K562 (cell line): ENCODE data around the gene NLGN4X. TPM values are rescaled to one million over a fixed set of nuclear protein-coding genes. Genes with fewer than 3 reads are reported as not detected.

ENCODE experiments used
- ATAC-seq: fragments of 200-7000 bp; cut with Tn5 transposase; 3 replicates; pipeline ENCODE4 v1.9.1; 2020; ENCODE audit warnings: moderate library complexity
- BruUV-seq: library from RNA; stranded (reverse); fragments of 400-500 nt; replicated peaks from 2 replicates; lab custom pipeline; 2021; lab: Mats Ljungman, UMichigan
- CTCF ChIA-PET: fragments of 300-600 bp; formaldehyde crosslinking; extraction: SDS; loops from one replicate; lab custom pipeline; 2021; ENCODE audit warnings: low intra/inter-chr PET ratio; lab: Yijun Ruan, JAX
- POLR2A ChIA-PET: fragments of 300-600, 350-650 bp; sonication (Branson Sonifier 250); formaldehyde crosslinking; extraction: SDS; loops from one replicate; lab custom pipeline; 2021; ENCODE audit warnings: antibody characterized with exemption, inconsistent platforms; lab: Yijun Ruan, JAX
- DNase-seq, 4 experiments: peaks; one replicate each; pipeline versions ENCODE4 v3.0.0 to v3.0.0-alpha.2; 2011 to 2018; ENCODE audit warnings: low spot score in 3 of 4, mixed read lengths in 3 of 4; ENCODE audit errors: extremely low read depth in 1 of 4
- FAIRE-seq: peaks from 2 replicates; lab custom pipeline; 2011; peaks lifted over from hg19 to GRCh38; lab: Jason Lieb, UNC
- H2AFZ ChIP-seq: 2 replicates; pipeline ENCODE4 v1.6.0; 2011; ENCODE audit warnings: low read depth, low read length, control low read depth, inconsistent platforms
- H3K27ac ChIP-seq: fragments of 200-600 bp; 3 replicates; pipeline ENCODE4 v1.8.0; 2011; ENCODE audit warnings: low read depth, mild to moderate bottlenecking, control low read depth, inconsistent platforms, low read length, moderate library complexity, mixed read lengths; ENCODE audit errors: extremely low read depth
- H3K27me3 ChIP-seq, 2 experiments: fragments of 300-600 bp in 1 of 2; 2 replicates in 1 of 2; 3 replicates in 1 of 2; pipeline versions ENCODE4 v1.6.0 to v1.8.0; 2011; ENCODE audit warnings: inconsistent platforms in 2 of 2, low read length in 2 of 2, mild to moderate bottlenecking in 1 of 2, mixed read lengths in 1 of 2, moderate library complexity in 1 of 2; ENCODE audit not compliant: control insufficient read depth in 2 of 2, insufficient read depth in 2 of 2
- H3K36me3 ChIP-seq: fragments of 300-600 bp; 3 replicates; pipeline ENCODE4 v1.8.0; 2011; ENCODE audit warnings: mild to moderate bottlenecking, low read length, inconsistent platforms; ENCODE audit not compliant: control insufficient read depth, insufficient read depth
- H3K4me1 ChIP-seq, 2 experiments: fragments of 200-600 bp in 1 of 2; replicated peaks in 1 of 2; 2 replicates in 1 of 2; 3 replicates in 1 of 2; pipeline versions ENCODE4 v1.5.1 to v1.8.0; 2011; ENCODE audit warnings: inconsistent platforms in 2 of 2, low read length in 2 of 2, mild to moderate bottlenecking in 1 of 2, mixed read lengths in 1 of 2, moderate library complexity in 1 of 2; ENCODE audit not compliant: control insufficient read depth in 2 of 2, insufficient read depth in 2 of 2
- H3K4me2 ChIP-seq: 2 replicates; pipeline ENCODE4 v1.6.1; 2011; ENCODE audit warnings: low read length, control low read depth, inconsistent platforms, mixed read lengths; ENCODE audit not compliant: insufficient read depth
- H3K4me3 ChIP-seq: fragments of 200-600 bp; sonication (generic), shearing (Covaris generic); 2 replicates; pipeline ENCODE4 v1.5.1; 2016; ENCODE audit warnings: control low read depth, inconsistent platforms
- H3K79me2 ChIP-seq: fragments of 200-600 bp; 3 replicates; pipeline ENCODE4 v1.8.0; 2011; ENCODE audit warnings: low read length, inconsistent platforms; ENCODE audit not compliant: control insufficient read depth, insufficient read depth
- H3K9ac ChIP-seq, 2 experiments: 2 replicates each; pipeline versions ENCODE4 v1.6.0 to v1.6.1; 2011; ENCODE audit warnings: low read depth in 2 of 2, low read length in 2 of 2, control low read depth in 1 of 2, inconsistent platforms in 1 of 2, mild to moderate bottlenecking in 1 of 2, mixed read lengths in 1 of 2; ENCODE audit not compliant: insufficient read depth in 1 of 2
- H3K9me1 ChIP-seq: one replicate; pipeline ENCODE4 v1.6.0; 2011; ENCODE audit warnings: inconsistent platforms, mild to moderate bottlenecking, low read length, moderate library complexity; ENCODE audit not compliant: control insufficient read depth, insufficient read depth
- H3K9me3 ChIP-seq: replicated peaks from 2 replicates; pipeline ENCODE4 v1.5.1; 2011; ENCODE audit warnings: low read depth, low read length, inconsistent platforms; ENCODE audit not compliant: control insufficient read depth, insufficient read depth
- H4K20me1 ChIP-seq: replicated peaks from 2 replicates; pipeline ENCODE4 v1.6.1; 2011; ENCODE audit warnings: low read length, inconsistent platforms, mixed read lengths; ENCODE audit not compliant: control insufficient read depth, insufficient read depth
- CREBBP ChIP-seq: IDR thresholded peaks from one replicate; pipeline ENCODE4 v1.6.1; 2012; ENCODE audit warnings: low read depth, mild to moderate bottlenecking, control low read depth, inconsistent platforms, low read length
- LARP7 ChIP-seq: fragments of 450-650 bp; IDR thresholded peaks from 2 replicates; pipeline ENCODE4 v1.6.1; 2016
- PHF21A ChIP-seq: fragments of 450-650 bp; IDR thresholded peaks from 2 replicates; pipeline ENCODE4 v1.6.1; 2017; ENCODE audit warnings: low read depth, borderline replicate concordance
- RUNX1 ChIP-seq: sonication (generic); IDR thresholded peaks from 2 replicates; pipeline ENCODE4 v1.6.1; 2016; ENCODE audit warnings: antibody characterized with exemption, low read depth
- TCF3 ChIP-seq: sonication (generic); formaldehyde crosslinking; IDR thresholded peaks from 2 replicates; pipeline ENCODE4 v1.4.0; 2020; ENCODE audit warnings: mild to moderate bottlenecking, missing genetic modification reagents
- WGBS: fragments of 100-300 bp; shearing (Covaris generic); methylation state at CpG from one replicate; pipeline ENCODE4 v1.1.6; 2016; ENCODE audit warnings: low coverage, mixed read lengths; ENCODE audit not compliant: insufficient coverage; ENCODE audit errors: missing lambda C conversion rate; 5-methylcytosine and 5-hydroxymethylcytosine counted together
- in situ Hi-C: fragments of 300-500 bp; cut with MboI; formaldehyde crosslinking; loops from 4 replicates; pipeline ENCODE4 v1.15.0; 2018; ENCODE audit warnings: inconsistent platforms, mixed read lengths
- intact Hi-C: fragments of 100-400 bp; cut with micrococcal nuclease; formaldehyde crosslinking; loops from 2 replicates; pipeline ENCODE4 v1.14.2; 2022
- polyA plus RNA-seq, 8 experiments: library from polyadenylated mRNA; depleted of rRNA in 4 of 8; stranded (reverse) in 5 of 8; unstranded in 3 of 8; fragments of >200 nt; fragmentation: Nextera tagmentation in 2 of 8; fragmentation: Illumina TruSeq in 1 of 8; extraction: Ambion mirVana in 2 of 8; extraction: Trizol in 1 of 8; gene quantifications; 2 replicates each; pipeline versions ENCODE4 v1.2.1 to v1.2.3, GENCODE V29; 2011 to 2014; ENCODE audit warnings: inconsistent platforms in 1 of 8, missing spikeins in 1 of 8
- total RNA-seq, 7 experiments: library from RNA; depleted of rRNA in 6 of 7; stranded (reverse); fragments of >200 nt in 6 of 7; fragmentation: Illumina TruSeq in 2 of 7; extraction: Trizol in 2 of 7; gene quantifications; 2 replicates each; pipeline versions ENCODE4 v1.2.1 to v1.2.3, GENCODE V29; 2011 to 2021; ENCODE audit warnings: low replicate concordance in 1 of 7
- TF ChIP-seq, protein P1 (sequence below), 2 experiments: fragments of 200-800 bp in 1 of 2; sonication (Bioruptor generic) in 1 of 2; sonication (generic) in 1 of 2; formaldehyde crosslinking in 1 of 2; IDR thresholded peaks in 1 of 2; conservative IDR thresholded peaks in 1 of 2; 2 replicates each; pipeline versions ENCODE4 v1.5.0 to v1.6.1; 2016 to 2020; ENCODE audit warnings: missing compliant biosample characterization in 1 of 2, missing genetic modification characterization in 1 of 2, missing genetic modification reagents in 1 of 2
- TF ChIP-seq, protein P2 (sequence below): sonication (generic); formaldehyde crosslinking; IDR thresholded peaks from 2 replicates; pipeline ENCODE4 v1.8.0; 2022; ENCODE audit warnings: mild to moderate bottlenecking, low read depth, missing genetic modification reagents

The NLGN4X gene
- total and polyA plus RNA-seq, 9 of the 15 experiments (the other 6 are each of a cell fraction or from before 2014, with no cell fraction given): 0.07 TPM; not detected in 8

DNA sequence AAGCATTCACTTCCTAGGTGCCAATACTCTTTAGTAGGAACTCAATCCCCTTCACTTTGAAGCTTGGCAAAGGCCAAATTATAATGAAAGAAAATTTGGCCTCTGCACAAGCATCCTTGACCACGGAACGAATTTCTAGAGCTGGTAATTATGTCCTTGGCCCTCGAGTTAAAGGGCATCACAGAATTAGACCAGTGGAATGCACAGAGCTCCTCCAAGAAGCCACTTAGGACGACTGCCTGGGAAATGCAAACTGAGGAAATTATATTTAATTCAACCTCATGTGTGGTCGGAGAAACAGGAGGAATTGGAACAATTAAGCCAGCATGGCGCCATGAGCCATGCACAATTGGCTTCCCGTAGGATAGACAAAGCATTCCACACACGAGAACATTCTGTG lies 59.3 kb downstream of the NLGN4X start:
- Histone ChIP-seq H3K4me3 (no peak overlapping the region), H3K27ac (no peak overlapping the region), H3K4me2 (no peak overlapping the region), H3K9me3 (no peaks in the 10 kb centered on the region), H3K36me3 (no peaks in the 10 kb centered on the region), H3K4me1 (no peaks in the 10 kb centered on the region), H4K20me1 (no peaks in the 10 kb centered on the region), H3K79me2 (no peaks in the 10 kb centered on the region), H2AFZ (no peak overlapping the region), H3K9me1 (no peaks in the 10 kb centered on the region), H3K27me3 (no peaks in the 10 kb centered on the region), H3K9ac (no peak overlapping the region)
- ATAC-seq: no peak
- POLR2A ChIA-PET: no interaction called here
- DNase-seq: no peak
- in situ Hi-C loops: no loop called here
- TF ChIP-seq CREBBP (no peak), PHF21A (no peak), LARP7 (no peak), TCF3 (CRISPR knock-in tag) (no peak), RUNX1 (no peak)
- TF ChIP-seq, protein P1, sequence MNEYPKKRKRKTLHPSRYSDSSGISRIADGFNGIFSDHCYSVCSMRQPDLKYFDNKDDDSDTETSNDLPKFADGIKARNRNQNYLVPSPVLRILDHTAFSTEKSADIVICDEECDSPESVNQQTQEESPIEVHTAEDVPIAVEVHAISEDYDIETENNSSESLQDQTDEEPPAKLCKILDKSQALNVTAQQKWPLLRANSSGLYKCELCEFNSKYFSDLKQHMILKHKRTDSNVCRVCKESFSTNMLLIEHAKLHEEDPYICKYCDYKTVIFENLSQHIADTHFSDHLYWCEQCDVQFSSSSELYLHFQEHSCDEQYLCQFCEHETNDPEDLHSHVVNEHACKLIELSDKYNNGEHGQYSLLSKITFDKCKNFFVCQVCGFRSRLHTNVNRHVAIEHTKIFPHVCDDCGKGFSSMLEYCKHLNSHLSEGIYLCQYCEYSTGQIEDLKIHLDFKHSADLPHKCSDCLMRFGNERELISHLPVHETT (CRISPR knock-in tag; conservative IDR thresholded peaks at IDR 0.05 in 1 of 2, IDR thresholded peaks at IDR 0.05 in 1 of 2): no peak
- TF ChIP-seq, protein P2, sequence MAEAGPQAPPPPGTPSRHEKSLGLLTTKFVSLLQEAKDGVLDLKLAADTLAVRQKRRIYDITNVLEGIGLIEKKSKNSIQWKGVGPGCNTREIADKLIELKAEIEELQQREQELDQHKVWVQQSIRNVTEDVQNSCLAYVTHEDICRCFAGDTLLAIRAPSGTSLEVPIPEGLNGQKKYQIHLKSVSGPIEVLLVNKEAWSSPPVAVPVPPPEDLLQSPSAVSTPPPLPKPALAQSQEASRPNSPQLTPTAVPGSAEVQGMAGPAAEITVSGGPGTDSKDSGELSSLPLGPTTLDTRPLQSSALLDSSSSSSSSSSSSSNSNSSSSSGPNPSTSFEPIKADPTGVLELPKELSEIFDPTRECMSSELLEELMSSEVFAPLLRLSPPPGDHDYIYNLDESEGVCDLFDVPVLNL: no peak
- CTCF ChIA-PET: no interaction called here
- no TSS peak for BruUV-seq
- 2% methylated on average over 8 of the region's 8 CpGs for WGBS
- intact Hi-C loops: no loop called here
- FAIRE-seq: no peak
